ENCODE measurements around the gene KRTAP5-8.
"Not testable (repeated sequence)": the region's sequence is repeated elsewhere in the genome, so short reads cannot be mapped to it uniquely, and the experiment has no call there.

Gene KRTAP5-8

DNA sequence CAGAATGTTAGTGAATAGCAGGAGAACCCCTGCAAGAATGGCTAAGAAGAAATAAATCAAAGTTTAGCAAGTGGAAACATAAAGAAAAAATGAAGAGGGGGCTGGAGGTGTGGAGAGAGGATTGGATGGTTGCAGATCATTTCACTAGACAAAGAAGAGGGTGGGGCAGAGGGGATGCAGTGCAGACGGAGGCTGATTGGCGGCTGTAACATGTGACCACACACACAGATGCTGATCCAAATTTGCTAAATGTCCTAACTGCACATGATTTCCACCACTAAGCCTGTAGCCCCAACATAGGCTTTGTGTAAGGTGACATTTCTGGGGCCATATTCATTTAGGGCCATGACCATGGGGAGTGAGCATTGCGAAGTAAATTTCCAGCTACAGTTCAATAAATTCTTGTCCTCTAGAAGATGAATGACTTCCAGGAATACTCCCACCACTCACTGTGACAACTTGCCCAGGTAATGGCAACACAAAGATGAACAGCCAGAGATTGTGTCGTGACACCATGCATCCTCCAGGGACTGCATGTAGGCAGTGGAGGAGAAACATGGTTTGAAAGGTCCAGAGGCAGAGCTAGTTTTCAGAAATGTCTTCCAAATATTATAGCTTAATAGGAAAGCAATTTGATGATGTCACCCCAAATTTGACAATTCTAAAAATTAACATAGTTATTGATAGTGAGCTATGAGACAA, 38.0 kb downstream of the KRTAP5-8 start:
- no peak for DNase-seq

DNA sequence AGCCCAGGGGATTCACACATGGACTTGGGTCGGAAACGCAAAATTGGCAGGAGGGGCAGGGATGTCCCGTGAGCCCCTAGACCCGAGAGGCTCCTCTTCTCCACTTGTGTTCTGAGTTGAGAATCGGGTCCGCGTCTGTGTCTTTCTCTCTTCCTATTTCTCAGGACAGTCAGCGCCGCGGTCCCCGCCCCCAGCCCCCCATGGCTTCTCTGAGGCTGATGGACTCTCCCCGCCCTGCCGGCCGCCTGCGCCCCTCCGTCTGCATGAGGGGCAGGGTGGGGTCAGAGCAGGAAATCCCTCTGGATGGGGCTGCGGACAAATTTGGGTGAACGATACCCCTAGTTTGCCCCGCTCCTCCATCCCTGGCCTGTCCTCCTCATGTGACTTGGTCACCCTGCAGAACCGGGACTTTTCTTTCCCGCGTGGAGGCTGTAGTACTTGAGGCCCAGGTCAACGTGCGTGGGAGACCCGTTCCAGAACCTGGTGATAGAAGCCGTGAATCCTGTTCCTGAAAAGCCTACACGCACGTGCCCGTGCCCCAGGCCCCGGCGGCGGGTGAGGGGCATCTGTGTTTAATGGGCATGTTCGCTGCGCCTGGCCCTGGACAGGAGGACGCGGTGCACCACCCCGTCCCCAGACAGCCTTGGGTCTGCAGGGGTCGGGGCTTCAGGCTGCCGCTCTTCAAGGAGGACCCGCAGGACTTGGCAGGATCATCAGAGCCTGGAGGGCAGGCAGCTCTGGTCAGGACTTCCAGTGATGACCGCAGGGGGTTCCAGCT, 39.1 kb downstream of the KRTAP5-8 start:
- not testable (repeated sequence) for DNase-seq

DNA sequence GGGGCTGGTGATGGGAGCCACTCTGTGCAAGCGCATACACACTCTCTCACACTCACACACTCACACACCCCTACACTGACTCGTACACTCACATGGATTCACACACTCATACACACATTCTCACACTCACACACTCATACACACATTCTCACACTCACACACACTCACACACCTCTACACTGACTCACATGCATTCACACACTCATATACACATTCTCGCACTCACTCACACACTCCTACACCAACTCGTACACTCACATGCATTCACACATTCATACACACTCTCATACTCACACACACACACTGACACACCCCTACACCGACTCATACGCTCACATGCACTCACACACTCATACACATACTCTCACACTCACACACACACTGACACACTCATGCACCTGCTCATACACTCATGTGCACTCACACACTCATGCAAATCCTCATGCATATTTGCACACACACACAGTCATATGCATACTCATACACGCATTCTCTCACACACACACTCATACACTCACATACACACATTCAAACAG, 39.7 kb downstream of the KRTAP5-8 start:
- no peak for DNase-seq

DNA sequence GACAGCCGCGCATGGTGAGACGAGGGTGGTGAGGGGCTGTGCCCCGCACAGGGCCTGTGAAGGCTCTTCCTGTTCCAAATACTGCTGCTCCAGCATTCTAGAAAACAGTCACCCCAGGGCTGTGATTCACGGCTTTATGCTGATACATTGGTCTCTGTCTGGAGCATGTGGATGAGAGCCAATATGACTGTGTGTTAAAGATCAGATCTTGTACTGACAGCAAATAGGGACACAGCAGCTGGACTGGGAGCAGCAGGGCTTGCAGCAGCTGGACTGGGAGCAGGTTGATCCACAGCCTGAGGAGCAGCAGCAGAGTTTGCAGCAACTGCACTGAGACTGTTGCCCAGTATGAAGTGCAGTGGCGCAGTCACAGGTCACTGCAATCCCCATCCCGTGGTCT, 41.7 kb downstream of the KRTAP5-8 start:
- not testable (repeated sequence) for DNase-seq

DNA sequence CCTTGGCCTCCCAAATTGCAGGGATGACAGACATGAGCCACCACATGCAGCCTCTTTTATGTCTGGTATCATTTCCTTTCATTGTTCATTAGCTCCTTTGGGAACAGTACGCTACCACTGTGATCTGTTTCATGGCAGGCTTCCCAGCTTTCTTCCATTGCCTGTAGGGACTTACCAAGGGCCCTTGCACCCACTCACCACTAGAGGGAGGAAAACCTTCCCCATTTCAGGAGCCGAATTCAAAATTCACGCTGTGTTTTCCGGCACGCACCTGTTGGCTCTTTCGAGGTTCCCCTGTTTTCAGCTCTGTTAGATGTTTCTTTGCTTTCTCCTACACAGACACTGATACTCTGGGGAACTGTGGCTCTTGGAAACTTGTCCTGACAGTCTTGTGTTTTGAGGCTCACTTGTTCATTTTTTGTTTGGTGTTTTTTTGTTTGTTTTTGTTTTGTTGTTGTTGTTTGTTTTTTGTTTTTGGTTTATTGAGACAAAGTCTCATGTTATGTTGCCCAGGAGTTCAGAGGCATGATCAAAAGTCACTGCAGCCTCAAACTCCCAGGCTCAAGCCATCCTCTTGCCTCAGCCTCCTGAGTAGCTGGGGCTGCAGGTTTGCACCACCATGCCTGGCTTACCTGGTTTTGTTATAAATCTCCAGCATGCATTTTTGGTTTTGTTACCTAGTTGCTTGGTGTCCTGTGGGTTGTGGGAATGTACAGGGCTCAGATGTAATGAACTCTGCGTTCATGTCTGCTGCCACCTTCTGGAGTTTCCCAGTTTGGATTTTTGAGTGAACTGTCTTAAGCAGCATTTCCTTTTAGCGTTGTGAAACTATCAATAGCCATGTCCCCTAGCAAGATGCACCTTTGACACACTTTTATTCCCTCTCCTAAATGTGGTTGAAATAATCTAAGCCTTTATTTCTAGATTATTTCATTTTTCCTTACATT, 42.5 kb downstream of the KRTAP5-8 start:
- DNase-seq, result no peak

DNA sequence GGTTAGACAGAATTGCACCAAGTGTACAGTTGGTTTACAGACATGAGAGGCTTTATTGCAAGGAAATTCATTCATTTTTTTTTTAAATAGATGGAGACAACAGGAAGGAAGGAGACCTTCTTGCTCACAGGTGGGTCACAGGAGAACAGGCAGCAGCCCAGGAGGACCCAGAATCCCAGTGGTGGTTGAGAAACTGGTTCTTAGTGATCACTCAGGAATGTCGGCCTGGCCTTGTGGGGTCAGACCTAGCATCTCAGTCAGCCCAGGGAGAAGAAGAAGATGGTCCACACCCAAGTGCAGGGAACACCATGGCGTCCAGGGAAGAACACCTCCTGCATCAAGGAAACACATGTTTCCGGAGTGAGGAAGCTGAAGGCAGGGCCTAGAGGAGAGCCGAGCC, 44.0 kb downstream of the KRTAP5-8 start:
- DNase-seq, result no peak

DNA sequence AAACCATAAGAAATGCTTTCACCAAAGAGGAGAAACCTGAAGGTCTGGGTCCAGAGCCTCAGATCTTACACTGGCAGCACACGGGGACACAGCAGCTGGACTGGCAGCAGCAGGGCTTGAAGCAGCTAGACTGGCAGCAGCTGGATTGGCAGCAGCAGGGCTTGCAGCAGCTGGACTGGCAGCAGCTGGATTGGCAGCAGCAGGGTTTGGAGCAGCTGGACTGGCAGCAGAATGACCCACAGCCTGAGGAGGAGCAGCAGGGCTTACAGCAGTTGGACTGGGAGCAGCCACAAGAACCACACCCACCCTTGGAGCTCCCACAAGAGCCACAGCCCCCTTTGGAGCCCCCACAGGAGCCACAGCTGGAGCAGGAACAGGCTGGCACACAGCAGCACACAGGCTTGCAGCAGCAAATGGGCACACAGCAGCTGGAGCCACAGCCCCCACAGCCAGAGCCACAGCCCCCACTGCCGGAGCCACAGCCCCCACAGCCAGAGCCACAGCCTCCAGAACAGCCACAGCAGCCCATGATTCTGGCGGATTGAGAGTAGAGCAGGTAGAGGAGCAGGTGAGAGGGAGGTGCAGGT, 44.6 kb downstream of the KRTAP5-8 start, which contains the start of gene KRTAP5-11:
Gene KRTAP5-11 (minus strand): TSS at position 567 of the 587 bp plus-strand sequence. CDS start 38 bp downstream, at position 529.
- no peak for DNase-seq

DNA sequence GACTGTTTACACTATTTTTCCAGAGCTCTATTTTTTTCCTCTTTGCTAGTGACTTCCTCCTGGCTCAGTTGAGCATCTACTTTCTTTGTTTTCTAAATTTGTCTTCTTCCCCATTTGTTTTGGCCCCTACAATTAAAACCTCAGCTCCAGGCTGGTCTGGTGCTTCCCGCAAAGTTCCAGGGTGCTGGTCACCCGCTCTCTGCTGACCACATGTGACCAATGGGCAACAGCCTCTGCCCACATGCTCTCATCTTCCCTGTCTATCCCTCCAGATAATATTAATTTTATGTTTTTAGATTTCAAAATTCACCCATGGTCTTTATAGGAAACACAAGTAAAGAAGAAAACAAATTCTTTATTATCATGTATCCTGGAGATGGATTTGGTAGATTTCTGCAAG, 45.1 kb downstream of the KRTAP5-8 start:
- DNase-seq, result not testable (repeated sequence)

DNA sequence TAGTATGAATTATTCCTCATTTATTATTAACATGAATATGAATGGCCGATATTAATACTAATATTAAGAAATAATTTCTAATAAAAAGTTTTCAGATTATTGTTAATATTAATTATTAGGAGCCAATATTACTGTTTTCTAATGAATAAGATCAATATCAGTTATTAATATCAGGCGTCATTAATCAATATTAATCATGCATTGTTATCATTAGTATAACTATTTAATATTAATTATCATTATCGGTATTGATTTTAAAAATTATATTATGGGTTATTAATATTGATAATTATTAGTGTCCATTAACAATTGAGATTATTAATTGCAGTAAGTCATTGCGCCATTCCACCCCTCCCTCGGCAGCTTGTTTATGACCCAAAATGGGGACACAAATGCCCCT, 47.8 kb downstream of the KRTAP5-8 start:
- not testable (repeated sequence) for DNase-seq

DNA sequence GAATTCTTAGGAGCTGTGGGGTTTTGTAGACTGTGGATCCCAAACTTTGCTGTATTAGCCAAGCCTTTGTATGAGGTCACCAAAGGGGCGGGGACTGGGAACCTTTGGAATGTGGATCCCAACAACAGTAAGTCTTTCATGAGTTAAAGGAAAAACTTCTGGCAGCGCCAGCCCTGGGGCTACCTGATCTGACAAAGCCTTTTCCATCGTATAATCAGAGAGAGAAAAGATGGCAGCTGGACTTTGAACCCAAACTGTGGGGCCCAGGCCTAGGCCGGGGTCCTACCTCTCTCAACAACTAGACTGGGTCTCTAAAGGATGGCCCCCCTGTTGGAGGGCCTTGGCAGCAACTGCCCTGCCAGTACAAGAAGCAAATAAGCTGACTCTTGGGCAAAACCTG, 50.5 kb downstream of the KRTAP5-8 start:
- DNase-seq, result not testable (repeated sequence)
